ENCODE measurements around the gene PBX3.

- TF ChIP-seq CTCF (IDR thresholded peaks at IDR 0.05 in 8 of 11, conservative IDR thresholded peaks at IDR 0.05 in 3 of 11) (no peak), POLR2A (IDR thresholded peaks at IDR 0.05) (no peak)
Measured at GRCh38 chr9:125990793-125991220, 243.6 kb downstream of the PBX3 start.
